ENCODE data around the gene MNAT1.

The MNAT1 gene

DNA sequence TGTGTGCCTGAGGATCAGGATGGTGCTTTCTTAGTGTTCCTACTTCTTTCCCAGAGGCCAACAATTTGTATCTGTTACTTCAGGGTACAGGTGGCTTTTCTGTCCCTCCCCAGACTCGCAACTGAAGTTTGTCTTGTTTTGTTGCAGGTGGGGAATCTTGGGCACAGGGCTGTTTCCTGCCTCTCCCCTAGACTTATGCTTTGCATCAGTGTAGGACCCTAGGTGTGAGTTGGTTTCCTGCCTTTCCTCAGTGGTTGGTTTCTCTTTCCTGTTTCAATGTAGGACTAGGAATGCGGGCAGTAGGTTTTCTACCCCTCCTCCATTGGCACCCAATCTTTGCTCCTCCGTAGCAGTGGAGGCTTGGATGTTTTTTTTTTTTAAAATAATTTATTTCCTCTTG lies 159.3 kb downstream of the MNAT1 start:
- no peak for DNase-seq

DNA sequence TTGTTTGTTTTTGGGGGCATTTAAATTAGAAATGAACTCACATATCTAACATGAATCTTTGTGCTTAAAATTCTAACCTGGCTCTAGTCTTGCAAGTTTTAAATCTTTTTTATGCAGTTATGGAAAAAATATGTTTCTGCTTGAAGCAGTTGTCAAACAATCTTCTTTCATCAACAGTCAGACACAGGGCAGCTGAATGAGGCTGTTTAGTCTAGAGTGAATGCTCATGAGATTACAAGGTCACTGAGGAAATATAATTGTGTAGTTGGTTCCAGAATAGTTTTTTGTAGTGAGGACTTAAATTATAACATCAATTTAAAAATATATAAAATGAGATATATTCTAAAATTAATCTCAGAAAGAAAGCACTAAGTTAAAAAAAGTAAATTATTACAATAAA lies 169.8 kb downstream of the MNAT1 start:
- no peak for DNase-seq

DNA sequence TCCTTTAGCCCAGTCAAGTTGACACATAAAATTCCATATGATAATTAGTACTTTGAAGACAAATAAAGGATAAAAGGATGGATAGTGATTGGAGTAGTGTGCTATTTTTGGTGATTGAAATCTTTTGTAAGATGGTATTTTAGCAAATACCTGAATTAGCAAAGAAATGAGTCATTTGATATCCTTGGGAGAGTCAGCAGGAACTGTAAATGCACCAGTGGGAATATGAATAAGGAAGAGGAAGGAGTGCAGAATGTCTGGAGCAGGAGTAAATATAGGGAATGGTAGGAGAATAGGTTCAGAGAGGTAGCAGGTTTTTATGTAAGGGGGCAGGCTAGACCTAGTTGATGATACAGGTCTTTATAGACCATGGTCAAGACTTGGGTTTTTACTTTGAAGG lies 171.4 kb downstream of the MNAT1 start:
- no peak for DNase-seq

DNA sequence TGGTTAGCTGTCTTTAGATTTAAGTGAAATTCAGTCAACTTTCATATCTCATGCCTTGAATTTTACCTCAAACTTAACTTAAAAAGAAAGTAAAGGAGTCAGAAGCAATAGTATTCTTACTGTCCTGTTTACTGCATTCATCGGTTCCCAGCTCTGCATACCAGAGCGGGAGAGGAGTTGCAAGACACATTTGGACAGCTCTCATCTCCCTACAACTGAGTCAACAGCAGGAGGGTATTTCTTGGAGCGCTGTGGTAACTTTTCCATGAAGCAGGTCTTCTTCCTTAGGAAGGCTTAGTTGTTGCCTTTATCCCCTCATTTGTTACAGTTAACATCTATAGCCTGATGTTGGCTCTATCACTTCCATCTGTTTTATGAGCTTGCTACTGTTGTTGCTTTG lies 181.2 kb downstream of the MNAT1 start:
- DNase-seq = no peak

DNA sequence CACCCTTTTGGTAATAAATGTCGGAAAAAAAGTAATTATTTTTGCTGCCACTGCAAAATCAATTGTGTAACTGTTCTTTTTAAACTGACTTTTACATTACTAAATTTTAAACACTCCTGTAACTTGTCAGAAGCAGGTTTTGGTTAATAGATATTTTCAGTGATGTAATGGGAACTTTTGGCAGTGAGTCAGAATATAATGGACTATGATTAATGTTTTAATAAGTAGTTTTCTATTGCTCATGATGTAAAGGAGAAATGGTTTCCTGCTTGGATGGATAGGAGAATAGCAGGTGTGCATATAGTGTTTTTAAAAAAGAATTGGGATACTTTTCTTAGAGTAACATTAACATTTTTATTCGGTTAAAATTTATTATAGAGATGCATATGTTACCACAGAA lies 187.5 kb downstream of the MNAT1 start:
- no peak for DNase-seq

DNA sequence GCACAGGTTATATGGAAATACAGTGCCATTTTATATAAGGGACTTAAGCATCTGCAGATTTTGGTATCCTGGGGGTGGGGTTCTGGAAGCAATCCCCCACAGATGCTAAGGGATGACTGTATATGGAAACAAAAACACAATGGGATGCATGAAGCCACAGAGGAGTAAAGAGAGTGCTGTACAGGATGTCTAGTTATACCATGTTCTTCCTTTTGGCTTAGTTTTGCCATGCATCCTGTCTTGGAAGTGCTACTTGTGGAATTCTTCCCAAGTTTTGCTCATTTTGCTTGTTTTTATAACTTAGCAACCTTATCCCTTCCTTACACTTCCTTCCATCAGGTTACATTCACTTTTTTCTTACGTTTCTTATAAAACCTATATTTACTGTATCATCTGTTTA lies 190.7 kb downstream of the MNAT1 start:
- DNase-seq = no peak

DNA sequence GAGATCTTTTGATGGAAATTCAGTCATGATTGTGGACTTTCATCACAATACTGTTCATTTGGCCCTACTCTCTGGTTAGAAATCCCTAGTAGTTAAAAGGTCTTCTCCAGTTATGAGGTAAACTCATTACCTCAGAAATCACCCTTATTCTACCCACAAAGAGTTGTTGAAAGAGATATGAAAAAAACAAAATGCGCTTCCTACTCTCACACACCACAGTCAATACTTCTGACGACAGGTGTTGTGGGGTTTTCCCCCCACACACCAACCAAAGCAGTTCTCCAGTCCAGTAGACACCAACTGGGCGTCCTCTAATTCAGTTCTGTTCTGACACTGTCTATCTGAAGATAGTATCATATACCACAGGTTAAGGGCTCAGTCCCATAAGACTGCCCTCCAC lies 191.4 kb downstream of the MNAT1 start:
- no peak for DNase-seq

DNA sequence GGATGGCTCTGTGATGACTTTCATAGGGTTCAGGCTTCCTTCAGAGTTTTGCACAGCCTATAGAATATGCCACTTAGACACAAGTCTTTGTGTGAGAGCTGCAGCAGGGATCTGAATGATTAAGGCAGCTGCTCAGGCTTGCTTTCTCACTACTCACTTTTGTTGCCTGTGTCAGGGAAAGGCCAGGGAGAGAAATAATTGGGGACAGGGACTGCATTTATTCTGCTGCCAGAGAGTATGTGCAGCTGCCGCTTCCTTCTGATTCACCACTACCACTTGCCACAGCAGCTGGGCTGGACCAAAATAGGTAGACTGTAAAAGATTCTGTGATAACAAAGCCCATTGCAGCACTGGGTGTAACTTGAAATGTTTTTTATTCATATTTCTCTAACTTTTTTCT lies 196.7 kb downstream of the MNAT1 start:
- DNase-seq = no peak

DNA sequence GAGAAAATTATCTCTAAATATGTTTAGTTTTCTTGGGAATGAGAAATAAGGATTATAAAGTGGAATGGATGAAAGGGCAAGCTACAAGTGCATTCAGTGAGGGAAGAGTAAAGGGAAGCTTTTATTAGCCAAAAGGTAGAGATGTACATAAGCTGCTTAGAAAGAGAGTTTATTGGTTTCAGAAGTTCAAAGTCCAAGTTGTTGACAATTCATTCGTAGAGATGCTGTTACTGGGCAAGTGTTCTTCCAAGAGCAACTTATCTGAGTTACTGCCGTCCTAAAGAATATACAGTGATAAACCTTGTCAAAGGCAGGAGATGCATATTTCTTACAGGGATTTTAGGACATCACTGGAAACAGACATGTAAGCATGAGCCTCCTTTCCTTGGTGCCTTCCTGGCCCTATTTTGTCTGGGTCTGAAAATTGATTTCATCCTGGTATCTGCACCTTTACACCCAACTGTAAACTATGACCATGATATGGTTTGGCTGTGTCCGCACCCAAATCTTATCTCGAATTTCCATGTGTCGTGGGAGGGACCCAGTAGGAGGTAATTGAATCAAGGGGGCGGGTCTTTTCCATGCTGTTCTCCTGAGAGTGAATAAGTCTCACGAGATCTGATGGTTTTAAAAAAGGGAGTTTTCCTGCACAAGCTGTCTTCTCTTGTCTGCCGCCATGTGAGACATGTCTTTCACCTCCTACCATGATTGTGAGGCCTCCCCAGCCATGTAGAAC lies 199.5 kb downstream of the MNAT1 start:
- DNase-seq = no peak

DNA sequence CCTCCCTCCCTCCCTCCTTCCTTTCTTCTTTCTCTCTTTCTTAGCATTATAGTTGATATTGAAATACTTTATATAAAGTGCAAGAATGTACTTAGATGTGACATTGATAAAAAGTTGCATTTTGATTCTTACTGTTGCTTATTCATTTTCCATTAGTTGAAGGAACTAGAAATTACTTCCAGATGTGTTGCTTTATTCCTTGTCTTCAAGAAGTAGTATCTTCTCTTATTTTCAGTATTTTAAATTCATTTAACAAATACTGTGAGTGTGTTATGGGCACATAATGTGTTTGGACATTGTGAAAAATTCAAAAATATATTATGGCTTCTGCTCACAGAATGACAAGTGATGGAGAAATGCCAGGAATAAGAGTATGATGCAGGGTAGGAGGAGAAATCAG lies 200.8 kb downstream of the MNAT1 start:
- no peak for DNase-seq

DNA sequence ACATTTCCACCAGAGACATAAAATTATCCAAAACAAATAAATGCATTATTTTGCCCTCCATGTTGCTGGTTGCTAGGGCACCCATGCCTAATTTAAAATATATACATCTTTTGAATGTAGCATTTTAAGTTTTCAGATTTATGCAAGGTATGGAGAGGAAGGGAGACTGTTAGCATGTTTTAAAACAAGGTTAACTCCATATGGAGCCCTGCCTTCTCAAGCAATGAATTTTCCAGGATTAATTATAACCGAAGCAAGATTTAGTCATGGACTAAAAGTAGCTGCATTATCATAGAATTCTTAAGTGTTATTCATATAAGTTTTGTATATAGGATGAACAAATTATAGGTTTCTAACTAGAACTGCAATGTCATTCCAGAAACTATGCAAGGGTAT lies 209.1 kb downstream of the MNAT1 start:
- DNase-seq = no peak

DNA sequence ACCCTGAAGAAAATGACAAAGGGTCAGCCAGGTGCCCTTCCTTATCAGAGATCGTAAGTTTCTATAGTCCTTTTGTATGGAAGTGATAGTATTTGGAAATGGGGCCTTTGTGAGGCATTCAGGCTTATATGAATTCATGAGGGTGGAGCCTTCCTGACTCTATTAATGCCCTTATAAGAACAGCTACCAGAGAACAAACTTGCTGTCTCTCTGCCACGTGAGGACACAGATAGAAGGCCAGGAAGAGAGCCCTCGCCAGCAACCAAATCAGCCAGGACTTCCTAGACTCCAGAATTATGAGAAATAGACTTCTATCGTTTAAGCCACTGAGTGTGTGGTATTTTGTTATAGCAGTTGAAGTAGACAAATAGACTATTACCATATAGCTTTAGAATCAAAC lies 209.6 kb downstream of the MNAT1 start:
- DNase-seq = no peak

DNA sequence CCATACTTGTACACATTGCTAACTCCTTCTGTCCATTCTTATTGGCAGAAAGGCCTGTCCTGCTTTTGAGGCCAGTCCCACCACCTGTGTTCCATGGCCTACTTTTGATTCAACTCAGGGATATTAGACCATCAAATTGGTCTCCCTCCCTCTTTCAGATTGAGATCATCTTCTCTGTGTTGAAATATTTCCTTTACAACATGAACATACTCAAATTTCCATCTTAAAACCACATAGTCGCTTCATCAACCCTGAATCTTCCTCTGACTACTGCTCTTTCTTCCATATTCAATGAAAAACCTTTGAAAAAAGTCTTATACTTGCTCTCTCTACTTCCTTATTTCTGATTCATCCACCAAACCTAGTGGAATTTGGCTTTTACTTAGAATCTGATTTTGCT lies 211.4 kb downstream of the MNAT1 start:
- DNase-seq = no peak

DNA sequence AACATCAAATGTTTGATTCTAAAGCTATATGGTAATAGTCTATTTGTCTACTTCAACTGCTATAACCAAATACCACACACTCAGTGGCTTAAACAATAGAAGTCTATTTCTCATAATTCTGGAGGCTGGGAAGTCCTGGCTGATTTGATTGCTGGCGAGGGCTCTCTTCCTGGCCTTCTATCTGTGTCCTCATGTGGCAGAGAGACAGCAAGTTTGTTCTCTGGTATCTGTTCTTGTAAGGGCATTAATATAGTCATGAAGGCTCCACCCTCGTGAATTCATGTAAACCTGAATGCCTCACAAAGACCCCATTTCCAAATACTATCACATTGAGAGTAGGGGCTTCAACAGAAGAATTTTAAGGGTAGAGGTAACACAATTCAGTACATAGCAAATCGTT lies 212.2 kb downstream of the MNAT1 start:
- DNase-seq = no peak

DNA sequence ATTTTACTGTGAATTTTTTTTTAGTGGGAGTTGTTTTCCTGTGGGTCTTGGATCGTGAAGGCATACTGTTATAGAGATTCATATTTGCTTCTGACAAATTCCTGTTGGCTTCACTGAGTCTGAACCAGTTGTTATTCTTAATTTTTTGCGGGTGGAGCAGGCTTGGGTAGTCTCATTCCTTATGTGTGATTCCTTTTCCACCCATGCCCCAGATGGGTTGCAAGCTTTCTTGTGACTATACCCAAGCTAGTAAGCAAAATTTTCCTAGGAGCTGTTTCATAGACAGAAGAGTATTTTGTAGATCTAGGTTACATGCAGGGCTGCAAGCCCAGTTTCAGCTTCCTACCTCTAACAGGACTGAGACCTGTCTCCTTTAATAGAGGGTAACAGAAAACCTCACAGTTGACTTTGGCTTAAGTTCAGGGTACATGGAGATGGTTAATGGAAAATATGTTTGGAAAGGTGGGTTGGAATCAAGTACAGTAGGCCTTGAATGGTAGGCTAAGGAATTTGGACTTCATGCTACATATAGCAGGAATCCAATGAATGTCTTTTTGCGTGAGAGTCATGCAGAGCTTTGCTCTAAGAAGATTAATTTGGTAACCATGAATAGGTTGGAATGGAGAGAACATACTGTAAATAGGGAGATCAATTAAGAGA lies 217.3 kb downstream of the MNAT1 start:
- no peak for DNase-seq

DNA sequence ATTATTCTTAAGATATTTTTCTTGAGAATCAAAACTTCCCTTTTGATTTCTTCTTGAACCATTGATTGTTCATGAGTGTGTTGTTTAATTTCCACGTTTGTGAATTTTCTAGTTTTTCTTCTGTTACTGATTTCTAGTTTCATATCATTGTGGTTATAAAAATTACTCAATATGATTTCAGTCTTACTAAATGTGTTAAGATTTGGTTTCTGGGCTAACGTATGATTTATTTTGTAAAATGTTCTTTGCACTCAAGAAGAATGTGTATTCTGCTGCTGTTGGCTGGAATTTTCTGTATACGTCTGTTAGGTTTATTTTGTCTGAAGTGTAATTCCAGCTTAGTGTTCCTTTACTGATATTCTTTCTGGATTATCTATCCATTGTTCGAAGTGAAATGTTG lies 221.6 kb downstream of the MNAT1 start:
- no peak for DNase-seq

DNA sequence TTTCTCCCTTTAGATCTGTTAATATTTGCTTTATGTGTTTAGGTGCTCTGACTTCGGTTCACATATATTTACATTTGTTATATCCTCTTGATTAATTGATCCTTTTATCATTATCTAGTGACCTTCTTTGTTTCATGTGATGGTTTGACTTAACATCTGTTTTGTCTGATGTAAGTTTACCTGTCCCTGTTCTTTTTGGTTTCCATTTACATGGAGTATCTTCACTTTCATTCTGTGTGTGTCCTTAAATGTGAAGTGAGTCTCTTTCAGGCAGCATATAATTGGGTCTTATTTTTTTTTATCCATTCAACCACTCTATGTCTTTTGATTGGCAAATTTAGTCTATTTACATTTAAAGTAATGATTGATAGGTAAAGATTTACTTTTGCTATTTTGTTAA lies 222.1 kb downstream of the MNAT1 start:
- DNase-seq = no peak

DNA sequence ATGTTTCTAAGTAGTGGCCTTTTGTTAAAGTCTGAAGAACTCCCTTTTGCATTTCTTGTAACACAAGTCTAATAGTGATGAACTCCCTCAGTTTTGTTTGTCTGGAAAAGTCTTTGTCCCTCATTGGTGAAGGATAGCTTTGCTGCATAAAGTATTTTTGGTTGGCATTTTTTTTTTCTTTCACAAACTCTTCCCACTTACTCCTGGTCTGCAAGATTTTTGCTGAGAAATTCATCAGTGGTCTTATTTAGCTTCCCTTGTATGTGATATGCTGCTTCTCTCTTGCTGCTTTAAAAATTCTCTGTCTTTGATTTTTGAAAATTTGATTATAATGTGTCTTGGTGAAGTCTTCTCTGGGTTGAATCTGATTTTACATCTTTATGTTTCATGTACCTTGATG lies 223.6 kb downstream of the MNAT1 start:
- DNase-seq = no peak

DNA sequence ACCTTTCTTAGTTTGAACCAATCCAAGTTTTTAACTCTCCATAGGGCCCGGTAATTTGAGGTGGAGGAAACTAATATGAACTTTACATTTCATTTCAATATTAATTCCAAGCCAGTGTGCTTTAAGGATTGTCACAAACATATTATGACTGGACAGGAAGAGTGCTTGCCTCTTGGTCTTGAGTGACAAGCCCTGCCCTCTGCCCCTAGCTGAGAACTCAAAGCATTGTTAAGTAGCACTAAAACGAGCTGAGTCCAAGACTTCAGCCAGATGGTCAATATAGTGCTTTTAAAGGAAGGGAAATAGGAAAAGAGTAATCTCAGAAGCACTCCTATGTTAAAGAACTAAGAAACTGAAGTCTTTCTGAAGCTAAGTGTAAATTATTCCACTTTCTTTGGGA lies 229.2 kb downstream of the MNAT1 start:
- no peak for DNase-seq

DNA sequence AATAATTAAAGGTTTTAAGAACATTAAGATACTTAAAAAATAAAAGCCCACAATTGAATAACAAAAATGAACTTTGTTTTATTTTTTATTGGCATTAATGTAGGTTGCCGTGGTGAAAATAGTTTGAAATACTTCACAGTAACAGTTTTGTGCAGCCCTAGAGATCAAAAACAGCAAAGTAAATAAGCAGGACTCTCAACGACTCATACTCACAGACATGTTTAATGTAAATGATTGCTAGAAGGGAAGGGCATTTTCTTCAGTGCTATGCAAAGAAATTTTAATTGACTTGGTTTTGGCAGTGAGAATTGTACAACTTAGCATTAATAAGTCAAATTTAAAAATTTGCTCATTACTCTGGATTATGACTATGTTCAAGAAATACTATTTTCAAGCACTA lies 230.3 kb downstream of the MNAT1 start:
- DNase-seq = no peak

DNA sequence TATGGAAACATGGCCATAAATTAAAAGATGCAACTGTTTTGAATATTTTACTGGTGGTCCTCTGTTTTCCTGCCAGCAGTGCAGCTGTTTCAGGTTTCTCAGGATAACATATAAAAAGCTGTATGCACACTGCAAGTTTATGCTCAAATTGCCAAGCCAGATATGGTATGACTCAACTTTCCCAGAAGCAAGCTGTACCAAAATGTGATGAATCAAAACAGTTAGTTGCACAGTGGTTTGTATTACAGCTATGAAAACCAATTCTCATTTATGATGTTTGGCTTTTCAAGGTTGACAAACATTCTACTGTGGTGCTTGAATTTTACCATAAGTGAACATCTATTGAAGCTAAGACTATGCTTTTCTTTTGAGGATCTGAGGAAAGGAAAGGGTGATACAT lies 230.8 kb downstream of the MNAT1 start:
- no peak for DNase-seq

DNA sequence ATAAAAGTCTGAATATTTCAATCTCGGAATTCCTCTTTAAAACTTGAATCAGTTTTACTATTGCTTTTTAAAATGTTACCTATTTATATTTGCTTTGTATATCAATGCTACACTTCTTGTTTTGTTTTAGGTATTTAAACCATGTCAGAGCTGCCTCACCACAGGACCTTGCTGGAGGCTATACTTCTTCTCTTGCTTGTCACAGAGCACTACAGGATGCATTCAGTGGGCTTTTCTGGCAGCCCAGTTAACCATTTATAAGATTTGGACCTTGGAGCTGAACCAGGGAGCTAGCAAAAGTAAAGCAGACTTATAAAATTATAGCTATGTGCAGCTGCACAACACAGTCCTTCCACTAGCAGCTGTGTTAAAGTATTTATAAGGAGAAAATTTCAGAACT lies 233.5 kb downstream of the MNAT1 start:
- DNase-seq = no peak

DNA sequence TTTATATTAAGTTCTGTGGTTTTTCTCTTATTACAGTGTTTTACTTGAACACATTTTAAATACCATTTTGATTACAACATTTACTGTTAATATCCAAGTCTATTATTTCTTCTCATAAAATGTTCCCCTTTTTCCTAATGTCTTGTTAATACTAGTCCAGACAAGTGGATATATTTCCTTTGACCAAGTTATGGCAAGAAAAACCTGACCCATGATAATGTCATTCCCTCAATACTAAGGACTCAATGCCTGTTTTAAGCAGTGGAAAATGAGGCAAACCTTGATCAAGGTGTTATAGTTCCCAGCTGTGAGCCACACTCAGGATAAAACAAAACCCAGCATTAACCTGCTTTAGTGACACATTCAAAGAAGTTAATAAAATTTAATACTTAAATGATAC lies 234.1 kb downstream of the MNAT1 start:
- no peak for DNase-seq

DNA sequence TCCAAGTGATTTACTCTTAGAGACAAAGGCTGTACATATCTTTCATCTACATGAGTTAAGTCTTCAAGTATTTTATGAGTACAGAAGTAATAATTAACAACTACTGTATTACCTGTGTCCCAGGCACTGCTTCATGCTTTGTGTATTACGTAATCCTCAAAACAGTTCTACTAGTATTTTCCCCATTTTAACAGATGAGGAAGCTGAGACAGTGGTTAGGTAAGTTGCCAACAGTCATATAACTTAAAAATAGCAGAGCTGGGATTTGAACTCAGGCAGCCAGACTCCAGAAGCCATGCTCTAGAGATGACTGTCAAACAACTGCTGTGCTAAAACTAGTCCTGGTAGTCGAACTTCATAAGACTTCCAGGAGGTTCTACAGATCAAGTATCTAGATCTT lies 235.6 kb downstream of the MNAT1 start:
- no peak for DNase-seq

DNA sequence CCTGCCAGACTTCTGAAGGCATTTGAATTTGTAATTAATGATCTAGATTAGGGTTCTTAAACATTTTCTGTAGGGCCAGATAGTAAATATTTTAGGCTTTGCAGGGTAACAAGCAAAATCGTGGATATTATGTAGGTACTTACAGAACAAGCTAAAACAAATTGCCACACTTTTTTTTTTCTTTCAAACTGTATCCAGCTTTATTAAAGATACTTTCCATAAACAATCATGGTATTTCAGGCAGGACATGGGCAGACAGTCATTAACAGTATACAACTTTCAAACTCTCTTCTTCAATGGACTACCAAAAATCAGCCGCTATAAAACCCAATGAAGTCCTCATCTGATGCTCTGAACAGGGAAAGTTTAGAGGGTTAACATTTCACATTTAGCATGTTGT lies 236.7 kb downstream of the MNAT1 start:
- no peak for DNase-seq

Data from NCI-H446 (cell line).